C4-2B (cell line): ENCODE data around the gene DNAH14.

Experiments used
- H3K27ac ChIP-seq: fragments of 450-650 bp; 2 replicates; pipeline ENCODE4 v1.5.1; 2017
- CTCF ChIP-seq: fragments of 450-650 bp; conservative IDR thresholded peaks from 2 replicates; pipeline ENCODE4 v1.5.1; 2017; ENCODE audit warnings: mild to moderate bottlenecking
- ZFX ChIP-seq: fragments of 450-650 bp; IDR thresholded peaks from 2 replicates; pipeline ENCODE4 v1.6.1; 2017

Gene DNAH14

DNA sequence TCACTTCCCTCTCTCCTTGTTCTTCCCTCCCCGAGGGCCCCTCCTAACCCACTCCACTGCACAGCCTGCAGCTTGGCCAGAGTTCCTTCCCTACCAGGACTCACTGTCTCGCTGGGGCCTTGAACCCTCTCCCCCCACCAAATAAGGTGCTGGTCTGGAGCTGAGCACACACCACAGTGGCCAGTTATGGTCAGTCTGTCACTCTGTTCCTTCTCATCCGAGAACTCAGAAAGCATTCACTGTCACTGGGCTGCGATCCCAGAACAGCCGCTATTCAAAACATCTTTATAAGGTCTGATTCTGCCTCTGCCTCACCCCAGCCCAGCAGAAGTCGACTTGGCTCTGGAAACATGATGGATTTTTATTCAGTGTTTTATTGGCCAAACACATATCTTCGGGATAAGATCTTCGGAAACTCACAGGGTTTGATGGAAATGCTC is 518.2 kb downstream of the DNAH14 start:
- H3K27ac ChIP-seq: no peak overlapping the region

DNA sequence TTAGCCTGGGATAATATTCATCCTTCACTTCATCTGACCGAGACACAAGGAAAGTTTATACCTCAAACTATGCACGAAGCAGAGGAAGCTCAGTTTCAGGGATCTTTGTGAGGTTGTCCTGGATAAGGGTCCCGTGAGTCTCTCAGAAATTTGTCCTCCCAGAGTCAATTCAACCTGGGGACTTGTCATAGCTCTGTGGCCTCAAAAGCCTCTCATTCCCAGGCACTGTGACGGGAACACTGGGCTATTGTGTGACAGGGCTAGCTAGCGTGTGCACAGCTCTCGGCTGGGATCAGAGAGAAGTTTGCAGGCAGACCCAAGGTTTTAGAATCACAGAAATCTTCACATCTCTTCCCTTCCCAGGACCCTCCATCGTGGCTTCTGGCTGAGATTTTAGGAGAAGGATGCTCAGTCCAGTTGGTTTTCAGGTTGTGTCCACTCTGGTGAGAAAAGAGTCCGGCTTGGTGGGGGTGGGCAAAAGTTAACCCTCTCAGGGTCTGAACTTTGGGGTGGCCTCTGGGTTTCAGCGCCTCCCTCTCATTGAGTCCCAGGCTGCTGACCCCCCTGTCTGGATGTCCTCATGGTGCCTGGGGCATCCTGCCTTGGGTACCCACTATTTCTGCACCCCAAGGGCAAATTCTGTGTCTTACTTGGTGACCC is 518.8 kb downstream of the DNAH14 start:
- H3K27ac ChIP-seq: no peak overlapping the region
- no peak for TF ChIP-seq CTCF
- TF ChIP-seq ZFX: no peak

More for the DNA sequence above, 518.2 kb downstream of the DNAH14 start:
- no peak for TF ChIP-seq CTCF
- TF ChIP-seq ZFX: no peak
